ENCODE data around the gene SLC19A3.

Gene SLC19A3

DNA sequence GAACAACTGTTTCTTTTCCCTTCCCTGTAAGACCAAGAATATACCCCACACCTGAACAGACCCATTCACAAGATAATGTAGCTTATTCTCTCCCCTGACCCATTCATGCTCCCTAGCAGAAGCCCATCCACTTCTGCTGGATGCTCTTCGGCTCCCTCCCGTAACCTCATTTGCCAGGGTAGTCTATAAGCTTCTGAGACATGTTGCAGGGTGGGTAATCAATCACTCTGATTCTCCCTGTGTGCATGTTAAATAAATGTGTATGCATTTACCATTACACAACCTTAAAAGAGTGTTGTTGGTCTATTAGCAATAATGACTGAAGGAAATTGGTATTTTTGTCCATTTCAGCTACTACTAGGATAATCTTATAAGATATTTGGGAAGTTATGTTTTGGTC lies 1.3 kb downstream of the SLC19A3 start:
- Histone ChIP-seq H3K79me2 (ENCODE audit: control insufficient read depth, low read length) (no peaks in the 10 kb centered on the region), H4K20me1 (ENCODE audit: control insufficient read depth, insufficient read depth, low read depth, low read length) (no peaks in the 10 kb centered on the region), H3K4me2 (ENCODE audit: low read length) (no peak overlapping the region), H3K9me2 (replicated peaks; ENCODE audit: control insufficient read depth, low read length) (no peaks in the 10 kb centered on the region), H3K27me3 (ENCODE audit: control insufficient read depth, low read length) (no peaks in the 10 kb centered on the region), H3K36me3 (ENCODE audit: control insufficient read depth, low read length) (no peaks in the 10 kb centered on the region), H3K4me3 (ENCODE audit: low read length) (no peak overlapping the region), H3K9me3 (ENCODE audit: control insufficient read depth, insufficient read depth, low read length) (no peaks in the 10 kb centered on the region), H3K27ac (ENCODE audit: low read depth, low read length) (no peak overlapping the region), H3K4me1 (ENCODE audit: control insufficient read depth, low read length) (no peaks in the 10 kb centered on the region), H3F3A (ENCODE audit: control insufficient read depth, insufficient read depth) (no peaks in the 10 kb centered on the region)
- TF ChIP-seq EZH2phosphoT487 (IDR thresholded peaks at IDR 0.05; ENCODE audit: borderline replicate concordance, low read length) (no peak), CTCF (IDR thresholded peaks at IDR 0.05; ENCODE audit: low read depth, low read length, poor library complexity, severe bottlenecking) (no peak)

GRCh38 chr2:227713291-227713690 lies 4.5 kb downstream of the SLC19A3 start:
- no peak for TF ChIP-seq EZH2phosphoT487 (IDR thresholded peaks at IDR 0.05; ENCODE audit: borderline replicate concordance, low read length)
- no peak for TF ChIP-seq CTCF (IDR thresholded peaks at IDR 0.05; ENCODE audit: low read depth, low read length, poor library complexity, severe bottlenecking)
- no peak overlapping the region for H3K4me2 ChIP-seq (ENCODE audit: low read length)
- H3K27ac ChIP-seq (ENCODE audit: low read depth, low read length): no peak overlapping the region
- no peaks in the 10 kb centered on the region for H3F3A ChIP-seq (ENCODE audit: control insufficient read depth, insufficient read depth)
- H4K20me1 ChIP-seq (ENCODE audit: control insufficient read depth, insufficient read depth, low read depth, low read length): no peaks in the 10 kb centered on the region
- no peaks in the 10 kb centered on the region for H3K9me3 ChIP-seq (ENCODE audit: control insufficient read depth, insufficient read depth, low read length)
- no peaks in the 10 kb centered on the region for H3K27me3 ChIP-seq (ENCODE audit: control insufficient read depth, low read length)
- no peaks in the 10 kb centered on the region for H3K9me2 ChIP-seq (replicated peaks; ENCODE audit: control insufficient read depth, low read length)
- H3K36me3 ChIP-seq (ENCODE audit: control insufficient read depth, low read length): no peaks in the 10 kb centered on the region
- no peaks in the 10 kb centered on the region for H3K4me1 ChIP-seq (ENCODE audit: control insufficient read depth, low read length)
- H3K4me3 ChIP-seq (ENCODE audit: low read length): no peak overlapping the region
- no peaks in the 10 kb centered on the region for H3K79me2 ChIP-seq (ENCODE audit: control insufficient read depth, low read length)

GRCh38 chr2:227710986-227711385 lies 6.8 kb downstream of the SLC19A3 start:
- no peaks in the 10 kb centered on the region for H4K20me1 ChIP-seq (ENCODE audit: control insufficient read depth, insufficient read depth, low read depth, low read length)
- no peak overlapping the region for H3K4me3 ChIP-seq (ENCODE audit: low read length)
- H3K4me1 ChIP-seq (ENCODE audit: control insufficient read depth, low read length): no peaks in the 10 kb centered on the region
- H3K9me2 ChIP-seq (replicated peaks; ENCODE audit: control insufficient read depth, low read length): no peaks in the 10 kb centered on the region
- H3K4me2 ChIP-seq (ENCODE audit: low read length): no peak overlapping the region
- no peaks in the 10 kb centered on the region for H3F3A ChIP-seq (ENCODE audit: control insufficient read depth, insufficient read depth)
- H3K27ac ChIP-seq (ENCODE audit: low read depth, low read length): no peak overlapping the region
- no peaks in the 10 kb centered on the region for H3K79me2 ChIP-seq (ENCODE audit: control insufficient read depth, low read length)
- TF ChIP-seq CTCF (IDR thresholded peaks at IDR 0.05; ENCODE audit: low read depth, low read length, poor library complexity, severe bottlenecking) (no peak), EZH2phosphoT487 (IDR thresholded peaks at IDR 0.05; ENCODE audit: borderline replicate concordance, low read length) (no peak)
- H3K27me3 ChIP-seq (ENCODE audit: control insufficient read depth, low read length): no peaks in the 10 kb centered on the region
- no peaks in the 10 kb centered on the region for H3K36me3 ChIP-seq (ENCODE audit: control insufficient read depth, low read length)
- no peaks in the 10 kb centered on the region for H3K9me3 ChIP-seq (ENCODE audit: control insufficient read depth, insufficient read depth, low read length)

DNA sequence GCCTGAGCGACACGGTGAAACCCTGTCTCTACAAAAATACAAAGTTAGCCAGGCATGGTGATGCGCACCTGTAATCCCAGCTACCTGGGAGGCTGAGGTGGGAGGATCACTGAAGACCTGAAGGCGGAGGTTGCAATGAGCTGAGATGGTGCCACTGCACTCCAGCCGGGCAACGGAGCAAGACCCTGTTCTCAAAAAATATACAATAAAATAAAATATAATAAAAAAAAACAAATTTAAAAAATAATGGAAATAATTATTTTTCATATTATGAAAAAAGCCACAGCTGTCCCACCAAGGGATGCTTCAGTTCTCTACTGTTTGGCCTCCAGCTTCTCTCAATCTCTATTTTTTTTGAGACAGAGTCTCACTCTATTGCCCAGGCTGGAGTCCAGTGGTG lies 10.4 kb downstream of the SLC19A3 start:
- Histone ChIP-seq H3K27ac (ENCODE audit: low read depth, low read length) (no peak overlapping the region), H3F3A (ENCODE audit: control insufficient read depth, insufficient read depth) (no peaks in the 10 kb centered on the region), H3K9me3 (ENCODE audit: control insufficient read depth, insufficient read depth, low read length) (no peaks in the 10 kb centered on the region), H3K27me3 (ENCODE audit: control insufficient read depth, low read length) (no peaks in the 10 kb centered on the region), H3K4me3 (ENCODE audit: low read length) (no peak overlapping the region), H3K4me2 (ENCODE audit: low read length) (no peak overlapping the region), H3K9me2 (replicated peaks; ENCODE audit: control insufficient read depth, low read length) (no peaks in the 10 kb centered on the region), H3K36me3 (ENCODE audit: control insufficient read depth, low read length) (no peaks in the 10 kb centered on the region), H3K4me1 (ENCODE audit: control insufficient read depth, low read length) (no peaks in the 10 kb centered on the region), H4K20me1 (ENCODE audit: control insufficient read depth, insufficient read depth, low read depth, low read length) (no peaks in the 10 kb centered on the region), H3K79me2 (ENCODE audit: control insufficient read depth, low read length) (no peaks in the 10 kb centered on the region)
- TF ChIP-seq CTCF (IDR thresholded peaks at IDR 0.05; ENCODE audit: low read depth, low read length, poor library complexity, severe bottlenecking): no peak
- no peak for TF ChIP-seq EZH2phosphoT487 (IDR thresholded peaks at IDR 0.05; ENCODE audit: borderline replicate concordance, low read length)

All from DOHH2 (cell line).